NT2/D1 (cell line): ENCODE measurements around the gene DUSP22.

ENCODE experiments used
- SUZ12 ChIP-seq: IDR thresholded peaks from 2 replicates; pipeline ENCODE4 v1.6.1; 2011; ENCODE audit not compliant: insufficient read length, insufficient read depth; ENCODE audit errors: extremely low read depth
- YY1 ChIP-seq: IDR thresholded peaks from 2 replicates; pipeline ENCODE4 v1.6.1; 2011; ENCODE audit not compliant: insufficient read length, insufficient read depth

DNA sequence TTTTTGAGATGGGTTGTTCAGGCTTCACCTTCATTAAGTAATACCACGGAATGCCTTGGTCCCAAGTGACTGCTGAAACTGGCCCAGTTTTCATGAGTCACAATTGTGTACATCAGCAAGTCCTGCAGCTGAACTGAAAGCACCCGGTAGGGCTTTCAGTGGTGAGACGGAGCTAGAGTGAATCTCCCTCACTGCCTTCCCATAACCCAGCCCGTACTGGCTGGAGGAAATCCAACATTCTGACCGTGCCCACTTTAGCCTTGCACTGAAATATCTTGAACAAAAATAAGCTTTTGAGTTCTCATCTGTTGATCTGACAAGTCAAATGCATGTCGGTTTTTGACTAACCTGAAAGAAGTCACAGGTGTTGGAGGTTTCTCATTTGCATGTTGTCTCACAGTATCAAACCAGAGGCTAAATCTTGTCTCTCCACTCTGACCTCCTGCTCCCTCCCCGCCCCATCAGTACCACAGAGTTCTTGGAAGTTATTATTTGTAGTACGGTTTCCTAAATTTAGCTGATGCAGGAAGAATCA, 35.9 kb downstream of the DUSP22 start:
- TF ChIP-seq YY1 = no peak
- no peak for TF ChIP-seq SUZ12
